HG03135 (cell line): Measurements from ENCODE around the gene LRRN3.

Experiments used
- ATAC-seq: cut with Tn5 transposase; IDR thresholded peaks from one replicate; pipeline ENCODE4 v1.9.1; 2021; ENCODE audit warnings: mild to moderate bottlenecking, moderate library complexity; ENCODE audit not compliant: unreplicated experiment

LRRN3 gene

GRCh38 chr7:111077001-111077400 is 13.9 kb upstream of the LRRN3 start:
- no peak for ATAC-seq

DNA sequence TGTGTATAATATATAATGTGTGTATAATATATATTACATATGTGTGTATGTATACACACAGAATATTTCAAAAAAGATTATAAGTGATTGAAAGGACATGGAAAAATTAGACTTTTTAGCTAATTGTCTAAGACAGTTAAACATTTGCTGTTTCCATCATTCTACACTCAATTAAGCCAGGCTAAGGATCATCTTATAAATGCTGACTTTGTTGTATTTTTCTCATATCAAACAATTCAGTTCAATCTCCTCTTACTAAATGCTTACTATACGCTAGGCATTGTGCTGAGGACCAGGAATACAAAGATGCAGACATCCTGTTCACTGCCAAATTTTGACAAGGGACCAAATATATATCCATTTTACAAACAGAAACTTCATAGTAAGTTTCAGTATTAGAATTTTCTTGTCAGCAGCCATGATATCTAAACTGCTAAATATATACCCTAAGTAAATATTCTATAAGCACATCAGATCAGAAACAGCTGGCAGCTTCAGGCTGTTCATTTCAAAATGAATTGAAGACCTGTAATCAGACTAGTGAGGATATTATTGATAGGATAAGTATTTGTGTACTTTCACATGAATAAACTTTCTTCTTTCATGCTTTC is 10.3 kb upstream of the LRRN3 start:
- peak; percentile 26 for ATAC-seq

GRCh38 chr7:111081546-111082267 is 9.2 kb upstream of the LRRN3 start:
- ATAC-seq: no peak

- no peak for ATAC-seq
Observed at GRCh38 chr7:111082351-111082750, 8.6 kb upstream of the LRRN3 start.

DNA sequence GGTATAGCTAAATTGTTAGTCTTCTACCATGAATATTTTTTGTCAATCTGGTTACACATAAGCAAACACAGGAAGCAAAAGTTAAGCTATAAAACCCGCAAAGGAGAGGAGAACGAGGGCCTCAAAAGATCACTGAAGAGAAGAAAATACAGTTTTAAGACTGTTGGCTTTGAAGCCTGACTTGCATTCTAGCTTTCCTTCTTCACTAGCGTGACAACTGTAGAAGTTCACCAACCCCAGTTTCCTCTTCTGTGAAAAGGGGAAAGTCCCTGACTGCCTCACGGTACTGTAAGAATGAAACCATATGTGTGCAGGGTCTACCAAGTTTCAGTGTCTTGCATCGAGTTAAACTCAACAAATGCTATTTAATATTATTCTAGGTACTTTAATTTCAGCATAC is 7.5 kb upstream of the LRRN3 start:
- peak; percentile 99 for ATAC-seq

DNA sequence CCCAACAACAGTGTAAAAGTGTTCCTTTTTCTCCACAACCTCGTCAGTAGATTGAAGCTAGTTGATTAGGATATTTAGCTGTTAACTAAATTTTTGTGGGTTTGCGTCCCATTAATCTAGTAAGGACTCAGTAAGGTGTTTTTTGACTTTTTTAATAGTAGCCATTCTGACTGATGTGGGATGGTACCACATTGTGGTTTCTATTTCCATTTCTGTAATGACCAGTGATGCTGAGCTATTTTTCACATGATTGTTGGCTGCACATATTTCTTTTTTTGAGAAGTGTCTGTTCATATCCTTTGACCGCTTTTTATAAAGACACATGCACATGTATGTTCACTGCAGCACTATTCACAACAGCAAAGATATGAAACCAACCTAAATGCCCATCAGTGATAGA is 5.6 kb upstream of the LRRN3 start:
- no peak for ATAC-seq

DNA sequence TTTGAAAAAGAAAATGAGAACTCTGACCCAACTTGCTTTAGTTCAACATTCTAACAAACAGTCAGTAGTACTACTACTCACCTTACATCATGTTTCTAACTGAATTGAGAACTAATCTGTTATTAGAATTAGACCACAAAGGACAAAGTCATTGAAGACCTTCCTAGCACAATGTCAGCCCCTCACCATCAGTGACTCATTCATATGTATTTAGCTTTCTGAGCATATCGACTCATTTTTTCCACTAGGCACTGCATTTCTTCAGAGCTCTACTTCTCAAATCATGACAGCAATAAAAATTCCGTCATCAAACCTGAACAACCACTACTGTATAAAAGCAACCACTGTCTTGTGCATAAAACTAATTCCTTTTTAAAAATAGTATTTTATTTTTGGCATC is 4.4 kb upstream of the LRRN3 start:
- no peak for ATAC-seq

DNA sequence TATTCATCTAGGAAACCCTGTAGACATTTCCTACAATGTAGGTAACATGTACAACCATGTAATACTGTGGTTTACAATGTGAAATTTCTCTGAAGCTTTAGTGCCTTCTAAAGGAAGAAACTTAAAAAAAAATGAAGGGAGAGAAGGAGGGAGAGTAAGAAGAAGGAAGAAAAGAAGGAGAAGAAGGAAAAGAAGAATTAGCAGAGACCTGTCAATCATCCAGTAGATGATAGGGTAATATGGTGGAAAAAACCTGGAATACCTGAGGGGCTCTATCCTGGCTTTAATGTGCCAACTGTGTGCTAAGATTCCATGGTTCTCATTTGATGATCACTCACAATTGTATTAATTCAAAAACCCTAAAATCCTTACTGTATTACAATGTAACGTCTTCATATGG is 2.6 kb upstream of the LRRN3 start:
- ATAC-seq: no peak

DNA sequence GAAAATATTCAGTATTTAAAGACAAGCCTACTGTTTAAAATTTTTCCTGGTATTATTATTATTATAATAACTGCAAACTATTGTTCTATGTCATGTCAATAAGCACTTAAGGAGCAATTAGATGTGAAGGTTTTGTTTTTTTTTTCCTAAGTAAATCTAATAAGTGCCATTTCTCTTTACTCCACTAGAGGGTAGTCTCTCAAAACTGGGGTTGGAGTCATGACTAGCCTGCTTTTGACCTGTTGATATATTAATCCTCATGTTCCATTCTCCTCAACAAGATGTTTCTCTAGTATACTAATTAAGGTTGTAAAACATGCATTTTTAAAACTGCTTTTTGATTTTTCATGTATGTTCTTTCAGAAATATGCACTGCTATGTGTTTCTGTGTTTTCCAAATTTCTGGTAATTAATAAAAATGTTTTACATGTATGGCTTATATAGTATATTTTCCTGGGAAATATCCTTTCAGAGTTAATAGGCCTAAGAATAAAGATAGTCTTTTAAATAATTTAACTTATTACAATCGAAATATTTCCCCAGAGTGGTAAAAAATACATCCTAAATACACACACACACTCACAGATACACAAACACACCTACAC is 1.0 kb upstream of the LRRN3 start:
- ATAC-seq: peak; percentile 61

GRCh38 chr7:111091593-111092358 is 849 bp downstream of the LRRN3 start:
- ATAC-seq: no peak

DNA sequence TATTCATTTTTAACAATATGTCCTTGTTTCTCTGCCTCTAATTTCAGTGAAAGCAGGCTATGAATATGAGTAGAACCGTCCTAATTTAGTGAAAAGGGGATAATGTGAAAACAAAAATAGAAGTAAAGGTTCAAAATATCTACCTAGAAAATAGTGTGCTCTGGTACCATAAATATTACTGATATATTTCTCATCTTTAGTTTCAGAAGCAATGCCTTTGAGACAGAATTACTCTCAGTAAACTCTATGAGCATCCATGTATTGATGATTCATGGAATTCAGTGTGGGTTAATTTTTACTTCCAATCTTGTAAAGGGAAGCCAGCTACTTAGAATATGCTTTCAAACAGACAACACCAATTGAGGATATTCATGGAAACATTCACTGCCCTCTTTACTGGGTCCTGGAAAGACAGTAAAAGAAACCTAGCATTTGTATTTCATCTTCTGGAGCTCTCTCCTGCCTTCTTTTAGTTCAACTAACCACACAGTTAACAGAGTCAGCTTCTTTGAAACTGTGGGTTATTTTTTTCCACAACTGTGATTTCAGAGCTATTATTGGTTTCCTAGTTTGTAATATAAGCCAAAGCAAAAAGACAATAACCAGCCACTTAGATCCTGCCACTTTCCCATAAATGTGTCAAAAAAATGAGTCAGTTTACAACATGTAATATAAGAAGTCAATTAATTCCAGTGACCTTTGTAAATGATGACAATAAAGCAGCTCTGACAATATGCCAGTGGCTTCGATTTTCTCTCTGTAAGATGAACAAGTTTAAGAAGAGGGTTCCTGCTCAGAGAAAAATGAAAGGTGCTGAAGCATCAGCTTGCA is 1.7 kb downstream of the LRRN3 start:
- no peak for ATAC-seq

DNA sequence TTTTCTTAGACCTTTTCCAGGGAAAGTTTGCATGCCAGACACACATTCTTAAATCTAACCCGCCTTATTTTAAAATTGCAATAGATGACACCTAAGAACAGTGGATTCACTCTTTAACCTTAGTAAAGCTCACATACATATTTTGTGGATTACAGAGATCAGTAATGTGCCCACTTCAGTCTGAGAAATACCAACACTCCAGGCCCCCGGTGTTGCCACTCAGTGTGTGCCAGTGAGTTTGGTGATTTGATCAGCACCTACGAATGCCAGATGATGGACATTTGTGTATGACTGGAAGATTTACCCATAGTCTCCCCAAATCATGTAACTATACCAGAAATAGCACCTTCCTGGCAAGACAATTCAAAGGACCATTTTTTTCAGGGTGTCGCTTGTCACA is 2.6 kb downstream of the LRRN3 start:
- no peak for ATAC-seq

DNA sequence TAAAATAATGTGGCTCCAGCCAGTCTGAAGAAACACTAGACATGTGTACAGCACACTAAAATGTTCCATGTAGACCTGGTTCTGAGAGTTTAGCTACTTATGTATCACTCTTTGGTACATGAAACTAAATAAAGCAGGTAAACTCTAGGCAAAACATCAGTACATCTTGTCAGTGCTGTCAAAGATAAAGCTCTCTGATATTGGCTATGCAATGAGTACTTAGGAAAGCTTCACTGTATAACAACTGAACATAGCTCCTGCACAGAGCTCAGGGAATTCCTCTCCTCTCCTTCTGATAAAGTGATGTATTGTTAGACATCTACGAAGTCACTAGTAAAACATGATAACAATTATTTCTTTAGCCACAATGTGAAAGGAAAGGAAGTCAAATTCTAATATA is 3.5 kb downstream of the LRRN3 start:
- ATAC-seq: no peak

DNA sequence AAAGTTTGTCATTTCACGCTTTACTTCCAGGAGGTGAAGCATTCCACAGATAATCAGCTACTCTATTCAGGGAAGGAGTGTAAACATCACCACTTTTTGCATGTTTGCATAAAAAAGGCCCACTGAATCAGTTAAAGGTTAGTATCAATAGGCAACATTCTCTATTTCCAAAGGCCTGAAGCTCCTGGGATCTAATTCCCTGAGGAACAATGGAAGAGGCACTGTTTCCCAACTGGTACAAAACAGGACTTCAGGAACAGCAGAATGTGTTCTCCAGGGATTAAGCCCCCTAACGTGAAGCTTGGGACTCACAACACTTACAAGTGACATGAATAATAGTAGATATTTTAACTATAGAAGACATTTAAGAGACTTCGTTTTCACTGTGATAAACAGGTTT is 6.1 kb downstream of the LRRN3 start:
- no peak for ATAC-seq

GRCh38 chr7:111098011-111098925 is 7.3 kb downstream of the LRRN3 start:
- peak; percentile 91 for ATAC-seq

GRCh38 chr7:111098926-111099250 is 8.0 kb downstream of the LRRN3 start:
- no peak for ATAC-seq

- ATAC-seq: no peak
Observed at GRCh38 chr7:111101856-111102646, 11.1 kb downstream of the LRRN3 start.

- no peak for ATAC-seq
Observed at GRCh38 chr7:111103136-111103535, 12.2 kb downstream of the LRRN3 start.

DNA sequence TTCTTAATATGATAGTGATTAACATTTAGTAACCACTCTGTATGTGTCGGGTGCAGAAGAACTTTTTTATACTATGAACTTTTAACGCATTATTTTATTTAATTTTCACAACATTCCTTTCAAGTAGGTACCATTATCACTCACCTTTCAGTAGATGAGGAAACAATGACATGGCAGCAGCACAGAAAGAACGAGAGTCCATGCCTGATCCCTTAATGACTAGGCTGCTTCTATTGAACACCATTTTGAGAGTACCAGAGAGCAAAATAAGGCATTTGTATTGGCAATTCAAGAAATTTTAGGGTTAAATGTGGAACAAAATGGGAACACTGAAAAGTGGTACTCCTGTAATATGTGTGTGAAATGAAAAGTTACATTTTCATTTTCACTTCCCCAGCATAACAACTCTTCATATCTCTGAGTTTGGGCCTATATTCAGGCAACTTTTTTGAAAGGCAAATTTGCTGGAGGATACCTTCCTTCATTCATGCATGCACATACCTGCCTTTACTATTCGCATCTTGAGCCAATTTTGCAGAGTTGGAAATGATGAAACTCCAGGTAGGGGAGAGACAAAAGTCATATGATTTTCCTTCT is 12.8 kb downstream of the LRRN3 start:
- ATAC-seq: peak; percentile 63
